ENCODE data around the gene IER2.

Gene IER2

GRCh38 chr19:13102666-13103580 is 47.3 kb upstream of the IER2 start, which contains the start of gene LYL1:
Gene LYL1 (minus strand): TSS chr19:13102858. CDS start chr19:13101171, 1,687 bp downstream.
- H3K27me3 ChIP-seq (ENCODE audit: control insufficient read depth, insufficient read depth, low read length), result no peaks in the 10 kb centered on the region
- H3K4me1 ChIP-seq, result peaks cover 9% of the 10 kb centered on the region
- peak within 1 kb of the TSS; percentile 29 for H3K4me3 ChIP-seq (ENCODE audit: low read depth, low read length)
- TF ChIP-seq, protein P1, sequence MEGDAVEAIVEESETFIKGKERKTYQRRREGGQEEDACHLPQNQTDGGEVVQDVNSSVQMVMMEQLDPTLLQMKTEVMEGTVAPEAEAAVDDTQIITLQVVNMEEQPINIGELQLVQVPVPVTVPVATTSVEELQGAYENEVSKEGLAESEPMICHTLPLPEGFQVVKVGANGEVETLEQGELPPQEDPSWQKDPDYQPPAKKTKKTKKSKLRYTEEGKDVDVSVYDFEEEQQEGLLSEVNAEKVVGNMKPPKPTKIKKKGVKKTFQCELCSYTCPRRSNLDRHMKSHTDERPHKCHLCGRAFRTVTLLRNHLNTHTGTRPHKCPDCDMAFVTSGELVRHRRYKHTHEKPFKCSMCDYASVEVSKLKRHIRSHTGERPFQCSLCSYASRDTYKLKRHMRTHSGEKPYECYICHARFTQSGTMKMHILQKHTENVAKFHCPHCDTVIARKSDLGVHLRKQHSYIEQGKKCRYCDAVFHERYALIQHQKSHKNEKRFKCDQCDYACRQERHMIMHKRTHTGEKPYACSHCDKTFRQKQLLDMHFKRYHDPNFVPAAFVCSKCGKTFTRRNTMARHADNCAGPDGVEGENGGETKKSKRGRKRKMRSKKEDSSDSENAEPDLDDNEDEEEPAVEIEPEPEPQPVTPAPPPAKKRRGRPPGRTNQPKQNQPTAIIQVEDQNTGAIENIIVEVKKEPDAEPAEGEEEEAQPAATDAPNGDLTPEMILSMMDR (IDR thresholded peaks at IDR 0.05), result no peak
- no peaks in the 10 kb centered on the region for H3K79me2 ChIP-seq
- peak within 1 kb of the TSS; percentile 87 for H2AFZ ChIP-seq
- H3K9me3 ChIP-seq (ENCODE audit: control insufficient read depth, low read length), result no peaks in the 10 kb centered on the region
- no peaks in the 10 kb centered on the region for H3K36me3 ChIP-seq (ENCODE audit: control insufficient read depth, insufficient read depth, low read length)
- H3K9ac ChIP-seq, result no peak within 1 kb of the TSS
- H3K4me2 ChIP-seq (ENCODE audit: low read length), result peak within 1 kb of the TSS; percentile 61
- H3K27ac ChIP-seq, result peak within 1 kb of the TSS; percentile 36

- H2AFZ ChIP-seq, result no peak overlapping the region
- H3K4me3 ChIP-seq (ENCODE audit: low read depth, low read length), result no peak overlapping the region
- H3K4me2 ChIP-seq (ENCODE audit: low read length), result no peak overlapping the region
- peaks cover 9% of the 10 kb centered on the region for H3K4me1 ChIP-seq
- H3K36me3 ChIP-seq (ENCODE audit: control insufficient read depth, insufficient read depth, low read length), result no peaks in the 10 kb centered on the region
- TF ChIP-seq, protein P1 (IDR thresholded peaks at IDR 0.05), result no peak
- H3K27me3 ChIP-seq (ENCODE audit: control insufficient read depth, insufficient read depth, low read length), result no peaks in the 10 kb centered on the region
- no peaks in the 10 kb centered on the region for H3K9me3 ChIP-seq (ENCODE audit: control insufficient read depth, low read length)
- no peaks in the 10 kb centered on the region for H3K79me2 ChIP-seq
- no peak overlapping the region for H3K27ac ChIP-seq
- H3K9ac ChIP-seq, result no peak overlapping the region
Measured at GRCh38 chr19:13103581-13104359, 46.4 kb upstream of the IER2 start.

DNA sequence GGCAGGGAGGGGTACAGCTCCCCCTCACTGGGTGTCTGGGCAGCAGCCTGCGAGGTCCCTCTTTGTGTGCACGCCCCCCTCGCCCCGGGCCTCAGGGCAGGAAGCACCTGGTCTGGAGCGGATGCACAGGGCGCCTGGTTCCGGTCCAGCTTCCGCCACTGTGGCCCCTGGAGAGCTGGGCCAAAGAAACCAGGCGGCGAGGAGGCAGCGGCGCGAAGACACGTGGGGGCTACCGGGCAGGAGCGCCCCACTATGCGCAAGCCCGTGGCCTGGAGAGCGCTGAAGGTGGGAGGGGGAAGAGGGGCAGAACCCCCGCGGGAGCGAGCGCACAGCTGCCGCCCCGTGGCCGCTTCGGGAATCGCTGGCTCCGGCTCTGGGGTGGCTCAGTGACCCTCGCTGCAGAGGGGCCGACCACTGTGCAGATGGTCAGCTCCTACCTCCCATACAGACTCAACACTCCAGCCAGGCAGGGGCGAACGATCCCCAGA is 45.8 kb upstream of the IER2 start:
- Histone ChIP-seq H3K4me3 (ENCODE audit: low read depth, low read length) (no peak overlapping the region), H3K4me2 (ENCODE audit: low read length) (no peak overlapping the region), H3K4me1 (peaks cover 9% of the 10 kb centered on the region), H3K27ac (no peak overlapping the region), H2AFZ (no peak overlapping the region), H3K27me3 (ENCODE audit: control insufficient read depth, insufficient read depth, low read length) (no peaks in the 10 kb centered on the region), H3K79me2 (no peaks in the 10 kb centered on the region), H3K36me3 (ENCODE audit: control insufficient read depth, insufficient read depth, low read length) (no peaks in the 10 kb centered on the region), H3K9me3 (ENCODE audit: control insufficient read depth, low read length) (no peaks in the 10 kb centered on the region), H3K9ac (no peak overlapping the region)
- TF ChIP-seq, protein P1 (IDR thresholded peaks at IDR 0.05), result peak; percentile 32

DNA sequence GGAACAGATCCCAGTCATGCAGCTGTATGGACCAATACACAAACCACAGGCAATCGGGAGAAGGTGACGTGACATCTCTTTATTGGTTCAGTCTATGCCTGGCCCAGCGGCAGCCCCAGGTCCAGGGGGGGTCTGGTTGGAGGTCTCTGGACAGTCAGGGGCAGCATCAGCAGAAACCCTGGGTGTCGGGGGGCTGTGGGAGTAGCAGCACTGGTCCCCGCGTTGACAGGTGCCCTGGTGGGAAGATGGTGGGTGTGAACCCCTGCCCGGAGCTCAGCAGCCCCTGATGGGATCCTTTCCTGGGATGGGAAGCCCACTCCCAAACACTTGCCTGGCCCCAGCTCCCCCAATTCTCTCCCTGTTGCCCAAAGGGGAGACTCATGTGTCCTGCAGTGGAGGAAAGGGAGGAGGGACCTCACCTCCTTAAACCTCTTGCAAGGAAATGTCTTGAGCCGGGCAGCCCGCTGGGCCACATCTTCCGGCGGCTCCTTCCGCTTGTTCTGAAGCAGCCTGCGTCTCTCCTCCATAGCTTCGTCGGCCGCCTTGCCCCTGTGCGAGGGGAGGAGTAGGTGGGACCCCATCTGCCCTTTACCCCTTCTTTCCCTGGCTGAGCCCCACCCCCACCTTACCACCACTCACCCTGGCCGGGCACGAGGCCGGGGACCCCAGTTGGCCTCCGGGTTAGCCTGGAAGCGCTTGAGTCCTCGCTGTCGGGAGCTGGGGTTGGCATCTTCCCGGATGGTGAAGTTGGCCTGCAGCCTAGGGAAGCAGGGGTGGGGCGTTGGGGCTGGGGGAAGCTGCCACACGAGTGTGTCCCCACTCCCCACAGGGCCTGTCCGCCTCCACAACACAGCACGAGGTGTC is 45.1 kb upstream of the IER2 start:
- Histone ChIP-seq H3K4me2 (ENCODE audit: low read length) (no peak overlapping the region), H3K27me3 (ENCODE audit: control insufficient read depth, insufficient read depth, low read length) (no peaks in the 10 kb centered on the region), H3K9me3 (ENCODE audit: control insufficient read depth, low read length) (no peaks in the 10 kb centered on the region), H3K36me3 (ENCODE audit: control insufficient read depth, insufficient read depth, low read length) (no peaks in the 10 kb centered on the region), H3K79me2 (no peaks in the 10 kb centered on the region), H3K4me3 (ENCODE audit: low read depth, low read length) (no peak overlapping the region), H3K4me1 (peaks cover 9% of the 10 kb centered on the region), H2AFZ (no peak overlapping the region), H3K27ac (no peak overlapping the region), H3K9ac (no peak overlapping the region)
- TF ChIP-seq, protein P1 (IDR thresholded peaks at IDR 0.05), result no peak

All from parathyroid adenoma (tissue), 2 donors.